Umbilical cord (tissue), 2 donors: ENCODE measurements around the gene IGIP. TPM values are rescaled to one million over a fixed set of nuclear protein-coding genes. Genes with fewer than 3 reads are reported as not detected.

ENCODE experiments used
- DNase-seq: peaks from one replicate; pipeline ENCODE4 v3.0.0-alpha.2; 2015; ENCODE audit warnings: low spot score
- total RNA-seq: library from RNA; depleted of rRNA; stranded (reverse); fragments of >200 nt; gene quantifications from one replicate; pipeline ENCODE4 v1.2.3, GENCODE V29; 2014; ENCODE audit warnings: low replicate concordance; ENCODE audit not compliant: insufficient read depth

Gene IGIP
- total RNA-seq, 1 donor from 2014 or later, result 26.7 TPM

GRCh38 chr5:140162781-140163180 lies 37.0 kb downstream of the IGIP start:
- no peak for DNase-seq

- DNase-seq, result peak; percentile 62
Measured at GRCh38 chr5:140165101-140165922, 39.6 kb downstream of the IGIP start.

GRCh38 chr5:140165923-140166270 lies 40.2 kb downstream of the IGIP start:
- no peak for DNase-seq

GRCh38 chr5:140166911-140167310 lies 41.2 kb downstream of the IGIP start:
- DNase-seq, result no peak

GRCh38 chr5:140168371-140168770 lies 42.6 kb downstream of the IGIP start:
- DNase-seq, result no peak

GRCh38 chr5:140169410-140169809 lies 43.7 kb downstream of the IGIP start:
- DNase-seq, result no peak

GRCh38 chr5:140172483-140172882 lies 46.7 kb downstream of the IGIP start:
- no peak for DNase-seq

GRCh38 chr5:140174014-140174413 lies 48.3 kb downstream of the IGIP start:
- DNase-seq, result no peak

- peak; percentile 96 for DNase-seq
Measured at GRCh38 chr5:140174465-140175366, 49.0 kb downstream of the IGIP start, which contains the start of gene CYSTM1. Gene CYSTM1 (plus strand): TSS chr5:140175188. CDS start chr5:140194466, 19,278 bp downstream.

- DNase-seq, result peak; percentile 73
Measured at GRCh38 chr5:140175367-140176030, 49.8 kb downstream of the IGIP start.

- DNase-seq, result no peak
Measured at GRCh38 chr5:140176031-140176387, 50.3 kb downstream of the IGIP start.

- no peak for DNase-seq
Measured at GRCh38 chr5:140178086-140178410, 52.3 kb downstream of the IGIP start.

- no peak for DNase-seq
Measured at GRCh38 chr5:140178482-140179116, 52.9 kb downstream of the IGIP start.

Other genes with a start within 250 kb of the IGIP start
- not detected for gene NRG2, start 82.6 kb upstream of the IGIP start, total RNA-seq
- 24.1 TPM for gene PURA, start 11.8 kb upstream of the IGIP start, total RNA-seq
- gene CYSTM1, start 49.3 kb downstream of the IGIP start, total RNA-seq, result 6.3 TPM
- 62.8 TPM for gene PFDN1, start 177.2 kb downstream of the IGIP start, total RNA-seq
- 30.8 TPM for gene HBEGF, start 220.7 kb downstream of the IGIP start, total RNA-seq
- not detected for gene SLC4A9, start 234.3 kb downstream of the IGIP start, total RNA-seq